CD4-positive, CD25-positive, alpha-beta regulatory T cell (primary cell): ENCODE results near the gene PRSS2. TPM values are rescaled to one million over a fixed set of nuclear protein-coding genes. Genes with fewer than 3 reads are reported as not detected.
"Not testable (repeated sequence)": the region's sequence is repeated elsewhere in the genome, so short reads cannot be mapped to it uniquely, and the experiment has no call there.

ENCODE experiments used
- ATAC-seq, 2 donors: fragments of 150-1000 bp; cut with Tn5 transposase; one replicate each; pipeline ENCODE4 v1.10.0; 2021; ENCODE audit warnings: low read depth in 2 of 2, moderate number of reproducible peaks in 2 of 2, moderate library complexity in 1 of 2
- DNase-seq, 3 donors: peaks; one replicate each; pipeline versions ENCODE4 v3.0.0 to v3.0.0-alpha.2; 2012 to 2022; ENCODE audit warnings: mixed read lengths in 1 of 3
- H3K27ac ChIP-seq: one replicate; pipeline ENCODE4 v1.7.0; 2013; ENCODE audit warnings: mild to moderate bottlenecking, low read length; ENCODE audit not compliant: insufficient read depth, poor library complexity, severe bottlenecking
- H3K27me3 ChIP-seq: one replicate; pipeline ENCODE4 v1.7.0; 2013; ENCODE audit warnings: low read length; ENCODE audit not compliant: control insufficient read depth, insufficient read depth
- H3K36me3 ChIP-seq: one replicate; pipeline ENCODE4 v1.7.0; 2013; ENCODE audit warnings: mild to moderate bottlenecking, low read length, moderate library complexity; ENCODE audit not compliant: control insufficient read depth, insufficient read depth
- H3K4me1 ChIP-seq: 2 replicates; pipeline ENCODE4 v1.7.0; 2013; ENCODE audit warnings: mild to moderate bottlenecking, low read length; ENCODE audit not compliant: insufficient read depth, control insufficient read depth, poor library complexity, severe bottlenecking
- H3K4me3 ChIP-seq: one replicate; pipeline ENCODE4 v1.7.0; 2013; ENCODE audit warnings: low read depth, mild to moderate bottlenecking, low read length, moderate library complexity
- H3K9me3 ChIP-seq, 2 experiments: 1 replicate in 1 of 2; 2 replicates in 1 of 2; pipeline ENCODE4 v1.7.0; 2013; ENCODE audit warnings: low read length in 2 of 2, mild to moderate bottlenecking in 1 of 2, moderate library complexity in 1 of 2; ENCODE audit not compliant: control insufficient read depth in 2 of 2
- H3K27ac Mint-ChIP-seq, 3 donors: one replicate each; pipeline ENCODE4 v1.8.0; 2020 to 2022; ENCODE audit warnings: mild to moderate bottlenecking in 3 of 3, mixed read lengths in 3 of 3, moderate library complexity in 2 of 3
- H3K27me3 Mint-ChIP-seq: one replicate; pipeline ENCODE4 v1.8.0; 2022; ENCODE audit warnings: mild to moderate bottlenecking, mixed read lengths
- H3K36me3 Mint-ChIP-seq: one replicate; pipeline ENCODE4 v1.8.0; 2020; ENCODE audit warnings: mixed read lengths
- H3K4me1 Mint-ChIP-seq, 4 donors: one replicate each; pipeline ENCODE4 v1.8.0; 2020 to 2022; ENCODE audit warnings: mixed read lengths in 4 of 4, mild to moderate bottlenecking in 1 of 4
- H3K4me3 Mint-ChIP-seq, 4 donors: one replicate each; pipeline ENCODE4 v1.8.0; 2020 to 2022; ENCODE audit warnings: mild to moderate bottlenecking in 4 of 4, mixed read lengths in 4 of 4, moderate library complexity in 3 of 4
- H3K9me3 Mint-ChIP-seq, 7 donors: one replicate each; pipeline ENCODE4 v1.8.0; 2020 to 2022; ENCODE audit warnings: mixed read lengths in 7 of 7, mild to moderate bottlenecking in 3 of 7, moderate library complexity in 2 of 7
- polyA plus RNA-seq, 4 donors: library from polyadenylated mRNA; unstranded; fragments of 300-500 nt; fragmentation: Illumina TruSeq; gene quantifications; one replicate each; pipeline ENCODE4 v1.2.3, GENCODE V29; 2021
- total RNA-seq: library from RNA; stranded (reverse); gene quantifications from one replicate; pipeline ENCODE4 v1.2.3, GENCODE V29; 2022

The PRSS2 gene
- total and polyA plus RNA-seq, 5 donors from 2014 or later = 0.52 to 3.2 (median 2.7) TPM

DNA sequence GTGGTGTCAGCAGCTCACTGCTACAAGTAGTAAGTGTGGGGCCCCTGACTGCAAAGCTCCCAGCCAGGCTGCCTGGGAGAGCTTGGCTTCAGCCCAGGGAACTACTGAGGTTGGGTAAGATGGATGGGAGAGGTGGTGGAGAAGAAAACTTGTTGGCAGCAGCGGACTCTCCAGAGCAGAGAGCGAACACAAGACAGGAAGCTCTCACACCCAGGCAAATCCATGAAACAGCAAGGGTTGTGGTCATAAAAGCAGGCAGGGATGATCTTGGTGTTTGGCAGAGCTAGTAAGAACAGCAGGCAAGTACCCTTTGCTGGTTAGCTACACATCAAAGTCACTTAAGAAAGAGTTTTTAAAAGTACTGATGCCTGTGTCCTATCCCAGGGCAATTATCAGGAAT is 9.2 kb upstream of the PRSS2 start:
- H3K4me3 Mint-ChIP-seq, H3K27ac Mint-ChIP-seq, H3K4me3 ChIP-seq, ATAC-seq, H3K27ac ChIP-seq, H3K9me3 Mint-ChIP-seq, H3K9me3 ChIP-seq, H3K36me3 Mint-ChIP-seq, H3K4me1 ChIP-seq, DNase-seq, H3K36me3 ChIP-seq, H3K27me3 ChIP-seq, H3K4me1 Mint-ChIP-seq, H3K27me3 Mint-ChIP-seq: not testable (repeated sequence)

DNA sequence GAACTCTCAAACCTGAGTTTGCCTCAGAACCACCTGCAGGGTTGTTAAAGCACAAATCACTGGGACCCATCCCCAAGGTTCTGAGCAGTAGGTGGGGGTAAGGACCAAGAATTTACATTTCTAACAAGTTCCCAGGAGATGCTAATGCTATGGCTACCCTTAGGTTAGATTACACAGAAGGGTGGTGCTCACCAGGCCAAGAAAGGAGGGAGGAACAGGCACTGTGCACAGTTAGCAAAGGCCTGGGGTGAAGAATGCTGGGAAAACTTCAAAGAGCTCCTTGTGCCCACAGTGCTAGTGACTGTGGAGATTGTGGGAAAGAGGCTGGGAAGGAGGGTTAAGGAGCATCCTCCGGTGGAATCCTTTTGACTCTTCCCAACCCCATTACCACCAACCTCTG is 8.7 kb upstream of the PRSS2 start:
- Mint-ChIP-seq H3K9me3 (no peaks in the 10 kb centered on the region), H3K27ac (no peak overlapping the region), H3K4me1 (peaks cover 0 to 2% (median 0%) of the 10 kb centered on the region in 4 donors), H3K27me3 (no peaks in the 10 kb centered on the region), H3K36me3 (no peaks in the 10 kb centered on the region), H3K4me3 (peak overlapping the region in 1 of 4 donors; percentile 61)
- no peaks in the 10 kb centered on the region for H3K36me3 ChIP-seq
- H3K4me3 ChIP-seq = no peak overlapping the region
- H3K4me1 ChIP-seq = no peaks in the 10 kb centered on the region
- no peaks in the 10 kb centered on the region for H3K9me3 ChIP-seq
- H3K27ac ChIP-seq = no peak overlapping the region
- H3K27me3 ChIP-seq = no peaks in the 10 kb centered on the region
- no peak for ATAC-seq
- DNase-seq = no peak

DNA sequence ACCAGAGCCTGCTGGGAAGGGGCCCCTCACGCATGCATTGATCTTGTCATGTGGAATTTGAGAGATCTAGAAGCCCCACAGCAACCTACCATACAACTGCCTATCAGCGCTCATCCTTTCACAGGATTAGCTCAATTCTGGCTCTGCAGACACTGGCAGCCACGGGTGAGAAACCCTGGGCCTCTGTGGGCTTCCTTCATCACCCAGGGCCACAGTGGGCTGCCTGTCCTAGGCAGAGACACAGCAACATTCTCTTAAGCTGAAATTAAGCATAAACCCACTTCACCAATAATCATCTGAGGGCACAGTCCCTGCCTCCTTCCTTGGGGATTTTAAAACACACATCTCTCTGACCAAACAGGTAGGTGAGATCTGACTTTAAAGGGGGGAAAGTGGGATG is 3.3 kb upstream of the PRSS2 start:
- Mint-ChIP-seq H3K27me3 (no peaks in the 10 kb centered on the region), H3K27ac (no peak overlapping the region), H3K36me3 (no peaks in the 10 kb centered on the region), H3K9me3 (no peaks in the 10 kb centered on the region), H3K4me3 (no peak overlapping the region), H3K4me1 (peaks cover 0 to 8% (median 2%) of the 10 kb centered on the region in 4 donors)
- H3K36me3 ChIP-seq = no peaks in the 10 kb centered on the region
- no peak overlapping the region for H3K4me3 ChIP-seq
- no peak for ATAC-seq
- H3K27ac ChIP-seq = no peak overlapping the region
- no peaks in the 10 kb centered on the region for H3K4me1 ChIP-seq
- DNase-seq = no peak
- H3K27me3 ChIP-seq = no peaks in the 10 kb centered on the region
- no peaks in the 10 kb centered on the region for H3K9me3 ChIP-seq

DNA sequence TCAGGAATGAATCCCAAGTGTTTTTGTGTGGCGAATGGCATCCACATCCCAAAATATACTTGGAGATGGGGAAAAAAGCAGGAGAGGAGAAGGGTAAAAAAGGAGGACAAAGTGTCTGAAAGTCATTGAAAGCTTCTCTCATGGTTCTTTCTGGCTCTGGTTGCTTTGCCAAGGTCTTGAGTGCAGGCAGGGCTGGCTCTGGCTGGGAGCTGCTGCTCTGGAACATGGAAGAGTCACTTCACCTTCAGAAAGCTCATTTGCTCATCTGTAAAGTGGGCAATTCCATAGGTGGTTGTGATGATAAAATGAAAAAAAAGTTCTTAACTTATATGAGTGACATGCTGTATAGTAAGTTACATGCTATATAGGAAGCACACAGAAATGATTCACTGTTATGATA is 2.9 kb upstream of the PRSS2 start:
- Mint-ChIP-seq H3K4me1 (peaks cover 0 to 8% (median 2%) of the 10 kb centered on the region in 4 donors), H3K9me3 (no peaks in the 10 kb centered on the region), H3K36me3 (no peaks in the 10 kb centered on the region), H3K4me3 (no peak overlapping the region), H3K27me3 (no peaks in the 10 kb centered on the region), H3K27ac (no peak overlapping the region)
- no peaks in the 10 kb centered on the region for H3K27me3 ChIP-seq
- no peak overlapping the region for H3K4me3 ChIP-seq
- no peak overlapping the region for H3K27ac ChIP-seq
- no peaks in the 10 kb centered on the region for H3K36me3 ChIP-seq
- ATAC-seq (no peak), DNase-seq (no peak)
- no peaks in the 10 kb centered on the region for H3K9me3 ChIP-seq
- H3K4me1 ChIP-seq = no peaks in the 10 kb centered on the region

DNA sequence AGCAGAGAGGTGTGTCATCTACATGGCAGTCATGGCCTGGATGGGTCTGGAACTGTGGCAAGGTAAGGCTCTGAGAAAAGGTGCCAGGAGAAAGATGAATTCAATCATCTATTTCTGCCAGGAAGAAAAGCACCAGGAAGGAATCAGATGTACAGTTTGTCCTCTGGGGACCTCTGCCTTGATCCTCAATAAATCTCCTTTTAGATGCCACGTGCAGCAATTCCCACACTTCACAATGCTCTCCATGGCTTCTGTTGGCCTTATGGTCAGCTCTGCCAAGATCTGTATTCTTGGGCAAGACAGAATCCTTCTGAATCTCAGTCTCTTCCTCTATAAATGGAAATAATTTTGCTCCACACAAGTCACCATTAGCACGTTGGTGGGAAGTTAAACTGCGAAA is 1.9 kb upstream of the PRSS2 start:
- not testable (repeated sequence) for H3K4me1 ChIP-seq, H3K36me3 ChIP-seq, ATAC-seq, H3K4me3 ChIP-seq, H3K27ac ChIP-seq, DNase-seq, H3K36me3 Mint-ChIP-seq, H3K27me3 ChIP-seq, H3K9me3 Mint-ChIP-seq, H3K4me1 Mint-ChIP-seq, H3K27ac Mint-ChIP-seq, H3K27me3 Mint-ChIP-seq, H3K9me3 ChIP-seq, H3K4me3 Mint-ChIP-seq

DNA sequence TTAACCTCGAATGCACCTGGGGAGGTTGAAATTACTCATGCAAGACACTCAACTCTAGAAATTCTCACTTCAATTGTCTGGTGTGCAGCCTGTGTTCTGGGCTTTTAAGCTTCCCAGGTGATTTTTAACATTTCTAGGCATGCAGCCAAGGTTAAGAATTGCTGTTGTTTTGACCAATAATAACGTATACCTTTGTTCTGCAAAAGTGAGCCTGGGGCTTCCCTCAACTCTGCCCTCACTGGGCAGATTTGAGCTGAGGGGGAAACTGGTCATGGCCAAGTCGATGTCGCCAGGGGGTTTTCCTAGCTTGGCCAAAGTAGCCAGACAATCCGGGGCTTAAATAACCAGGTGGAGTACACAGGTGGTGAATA is 568 bp downstream of the PRSS2 start:
- H3K27ac Mint-ChIP-seq = peak overlapping the region in 2 of 3 donors; percentile 38 to 72

DNA sequence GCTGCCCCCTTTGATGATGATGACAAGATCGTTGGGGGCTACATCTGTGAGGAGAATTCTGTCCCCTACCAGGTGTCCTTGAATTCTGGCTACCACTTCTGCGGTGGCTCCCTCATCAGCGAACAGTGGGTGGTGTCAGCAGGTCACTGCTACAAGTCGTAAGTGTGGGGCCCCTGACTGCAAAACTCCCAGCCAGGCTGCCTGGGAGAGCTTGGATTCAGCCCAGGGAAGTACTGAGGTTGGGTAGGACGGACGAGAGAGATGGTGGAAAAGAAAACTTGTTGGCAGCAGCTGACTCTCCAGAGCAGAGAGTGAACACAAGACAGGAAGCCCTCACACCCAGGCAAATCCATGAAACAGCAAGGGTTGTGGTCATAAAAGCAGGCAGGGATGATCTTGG is 1.3 kb downstream of the PRSS2 start:
- H3K36me3 Mint-ChIP-seq = no peaks in the 10 kb centered on the region
- H3K4me1 Mint-ChIP-seq = peaks cover 0 to 11% (median 3%) of the 10 kb centered on the region in 4 donors
- Histone ChIP-seq H3K4me1 (no peaks in the 10 kb centered on the region), H3K9me3 (no peaks in the 10 kb centered on the region), H3K27me3 (no peaks in the 10 kb centered on the region), H3K36me3 (no peaks in the 10 kb centered on the region), H3K27ac (no peak overlapping the region), H3K4me3 (no peak overlapping the region)
- no peak overlapping the region for H3K27ac Mint-ChIP-seq
- DNase-seq (no peak), ATAC-seq (no peak)
- no peaks in the 10 kb centered on the region for H3K9me3 Mint-ChIP-seq
- no peak overlapping the region for H3K4me3 Mint-ChIP-seq
- H3K27me3 Mint-ChIP-seq = no peaks in the 10 kb centered on the region

More for the DNA sequence above, 568 bp downstream of the PRSS2 start:
- H3K9me3 Mint-ChIP-seq = no peaks in the 10 kb centered on the region
- H3K27ac ChIP-seq = no peak overlapping the region
- no peaks in the 10 kb centered on the region for H3K27me3 ChIP-seq
- H3K4me3 Mint-ChIP-seq = no peak overlapping the region
- H3K4me1 ChIP-seq = no peaks in the 10 kb centered on the region
- no peaks in the 10 kb centered on the region for H3K27me3 Mint-ChIP-seq
- H3K4me1 Mint-ChIP-seq = peaks cover 0 to 11% (median 3%) of the 10 kb centered on the region in 4 donors
- no peaks in the 10 kb centered on the region for H3K9me3 ChIP-seq
- H3K36me3 Mint-ChIP-seq = no peaks in the 10 kb centered on the region
- DNase-seq (peak in 1 of 3 donors; percentile 0), ATAC-seq (no peak)
- no peaks in the 10 kb centered on the region for H3K36me3 ChIP-seq
- H3K4me3 ChIP-seq = no peak overlapping the region

DNA sequence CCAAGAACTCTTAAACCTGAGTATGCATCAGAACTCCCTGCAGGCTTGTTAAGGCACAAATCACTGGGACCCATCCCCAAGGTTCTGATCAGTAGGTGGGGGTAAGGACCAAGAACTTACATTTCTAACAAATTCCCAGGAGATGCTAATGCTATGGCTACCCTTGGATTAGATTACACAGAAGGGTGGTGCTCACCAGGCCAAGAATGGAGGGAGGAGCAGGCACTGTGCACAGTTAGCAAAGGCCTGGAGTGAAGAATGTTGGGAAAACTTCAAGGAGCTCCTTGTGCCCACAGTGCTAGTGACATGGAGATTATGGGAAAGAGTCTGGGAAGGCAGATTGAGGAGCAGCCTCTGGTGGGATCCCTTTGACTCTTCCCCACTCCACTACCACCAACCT is 1.9 kb downstream of the PRSS2 start:
- H3K4me1 Mint-ChIP-seq = peaks cover 0 to 11% (median 4%) of the 10 kb centered on the region in 4 donors
- no peak overlapping the region for H3K27ac ChIP-seq
- DNase-seq (no peak), ATAC-seq (no peak)
- no peaks in the 10 kb centered on the region for H3K36me3 Mint-ChIP-seq
- no peaks in the 10 kb centered on the region for H3K4me1 ChIP-seq
- no peaks in the 10 kb centered on the region for H3K27me3 ChIP-seq
- H3K4me3 ChIP-seq = no peak overlapping the region
- H3K4me3 Mint-ChIP-seq = no peak overlapping the region
- no peaks in the 10 kb centered on the region for H3K27me3 Mint-ChIP-seq
- H3K27ac Mint-ChIP-seq = no peak overlapping the region
- no peaks in the 10 kb centered on the region for H3K36me3 ChIP-seq
- H3K9me3 Mint-ChIP-seq = no peaks in the 10 kb centered on the region
- no peaks in the 10 kb centered on the region for H3K9me3 ChIP-seq
